CMK (cell line): ENCODE measurements around the gene CACNA1B.

Source experiments
- DNase-seq: peaks from one replicate; pipeline ENCODE4 v3.0.0-alpha.2; 2010; ENCODE audit warnings: low read depth

Gene CACNA1B

DNA sequence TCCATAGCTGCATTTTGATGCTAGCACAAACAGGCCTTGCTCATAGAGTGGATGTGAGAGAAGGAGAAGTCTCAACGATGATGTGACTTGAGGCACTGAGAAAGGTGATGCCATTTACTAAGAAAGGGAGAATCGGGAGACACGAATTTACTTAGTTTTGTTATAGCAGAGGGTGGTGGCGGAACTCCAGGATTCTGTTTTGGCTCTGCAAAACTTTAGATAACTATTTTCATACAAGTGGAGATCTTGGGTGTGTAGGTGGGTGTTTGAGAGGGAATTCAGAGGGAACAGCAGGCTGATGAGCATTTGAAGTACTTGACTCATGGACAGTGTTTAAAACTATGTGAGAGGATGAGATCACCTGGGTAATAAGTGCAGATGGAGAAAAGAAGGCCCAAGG lies 43.2 kb downstream of the CACNA1B start:
- no peak for DNase-seq

DNA sequence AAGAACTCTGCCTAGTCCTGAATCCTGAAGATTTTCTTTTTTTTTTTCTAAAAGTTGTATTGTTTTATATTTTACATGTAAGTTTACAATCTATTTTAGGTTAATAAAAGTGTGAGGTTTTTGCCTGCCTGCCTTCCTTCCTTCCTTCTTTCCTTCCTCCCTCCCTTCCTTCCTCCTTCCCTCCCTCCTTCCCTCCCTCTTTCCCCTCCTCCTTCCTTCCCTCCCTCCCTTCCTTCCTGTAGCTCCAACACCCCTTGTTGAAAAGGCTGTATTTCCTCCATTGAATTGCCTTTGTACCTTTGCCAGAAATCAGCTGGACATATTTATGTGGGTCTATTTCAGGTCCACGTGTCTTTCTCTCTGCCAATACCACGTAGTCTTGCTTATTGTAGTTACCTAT lies 46.6 kb downstream of the CACNA1B start:
- DNase-seq, result no peak

DNA sequence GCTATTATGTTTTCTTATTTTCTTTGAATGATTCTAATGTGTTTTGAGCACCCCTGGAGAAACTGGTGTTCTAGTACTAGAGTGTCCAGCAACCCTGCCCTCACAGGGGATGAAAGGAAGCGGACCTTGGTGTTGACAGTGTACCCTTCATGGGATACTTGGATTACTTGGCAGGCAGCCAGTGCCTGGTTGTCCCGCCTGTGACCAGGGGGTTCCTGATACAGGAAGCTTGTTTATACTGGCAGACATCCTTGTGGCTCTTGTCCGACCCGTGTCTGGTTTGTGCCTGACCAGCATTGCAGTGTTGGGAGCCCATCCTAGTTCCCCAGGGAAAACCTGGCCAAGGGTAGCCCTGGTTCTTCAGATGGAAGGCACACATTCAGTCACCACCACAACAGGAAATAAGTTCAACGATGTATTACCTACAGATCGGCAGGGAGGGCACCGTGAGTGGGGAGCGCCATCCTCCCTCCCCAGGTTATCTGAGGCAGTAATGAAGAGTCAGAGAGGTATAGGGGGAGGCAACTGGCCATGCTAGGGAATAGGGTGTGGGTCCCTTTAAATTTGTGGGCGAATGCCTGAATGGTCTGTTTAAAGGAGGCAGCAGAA lies 47.3 kb downstream of the CACNA1B start:
- DNase-seq, result no peak

DNA sequence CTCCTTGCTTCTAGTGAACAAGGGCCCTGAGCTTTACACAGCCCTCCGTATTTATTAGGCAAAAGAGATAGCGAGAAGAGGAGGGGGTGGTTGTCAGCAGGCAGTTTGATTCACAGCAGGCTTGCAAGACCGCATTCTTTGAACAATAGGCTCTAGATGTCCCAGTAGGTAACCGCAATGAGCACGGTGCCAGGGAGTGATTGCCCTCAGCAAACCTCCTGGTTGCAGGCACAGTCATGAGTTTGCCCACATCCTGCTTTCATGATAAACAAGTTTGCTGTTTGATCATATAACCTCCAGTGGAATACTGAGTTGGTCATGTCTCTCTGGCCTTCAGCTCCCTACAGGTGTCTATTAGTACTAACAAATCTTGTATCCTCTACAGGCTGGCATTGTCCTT lies 66.1 kb downstream of the CACNA1B start:
- no peak for DNase-seq

DNA sequence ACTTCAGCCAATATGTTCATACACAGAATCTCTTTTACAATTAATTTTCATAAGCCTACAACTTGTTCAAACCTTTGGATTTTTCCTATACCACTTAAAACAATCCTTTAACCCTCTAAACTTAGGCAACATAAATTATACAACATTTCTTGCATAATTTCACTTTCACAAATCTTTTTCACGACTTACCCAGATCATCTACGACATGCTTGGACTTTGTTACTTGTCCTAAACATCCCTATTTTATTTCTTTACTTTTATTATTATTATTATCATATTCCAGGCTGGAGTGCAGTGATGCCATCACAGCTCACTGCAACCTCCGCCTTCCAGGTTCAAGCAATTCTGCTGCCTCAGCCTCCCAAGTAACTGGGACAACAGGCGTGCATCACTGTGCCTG lies 68.0 kb downstream of the CACNA1B start:
- DNase-seq, result no peak

DNA sequence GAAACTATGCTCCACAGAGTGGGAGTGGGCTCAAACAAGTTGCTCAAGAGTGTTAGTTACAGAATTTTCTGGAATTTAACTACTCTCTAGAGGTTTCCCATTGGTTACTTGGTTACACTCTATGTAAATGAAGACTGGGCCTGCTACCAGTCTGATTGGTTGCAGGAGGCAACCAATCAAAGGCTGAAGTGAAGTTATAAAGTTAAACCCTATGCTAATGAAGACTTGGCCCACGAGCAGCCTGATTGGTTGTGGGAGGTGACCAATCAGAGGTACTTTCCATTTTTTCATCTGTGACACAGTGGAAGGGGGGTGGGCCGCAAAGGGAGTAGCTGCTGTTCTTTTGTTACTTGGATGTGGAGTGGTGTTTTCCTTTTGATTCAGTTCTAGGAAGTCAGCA lies 69.4 kb downstream of the CACNA1B start:
- DNase-seq, result no peak

DNA sequence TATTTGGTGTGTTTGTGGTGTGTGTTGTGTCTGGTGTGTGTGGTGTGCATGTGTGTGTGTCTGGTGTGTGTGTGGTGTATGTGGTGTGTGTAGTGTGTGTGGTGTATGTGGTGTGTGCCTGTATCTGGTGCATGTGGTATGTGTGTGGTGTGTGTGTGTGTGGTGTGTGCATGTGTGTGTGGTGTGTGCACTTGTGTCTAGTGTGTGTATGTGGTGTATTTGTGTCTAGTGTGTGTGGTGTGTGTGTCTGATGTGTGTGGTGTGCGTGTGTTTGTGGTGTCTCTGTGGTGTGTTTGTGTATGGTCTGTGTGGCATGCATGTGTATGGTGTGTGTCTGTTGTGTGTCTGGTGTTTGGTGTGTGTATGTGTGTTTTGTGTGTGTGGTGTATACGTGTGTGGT lies 71.1 kb downstream of the CACNA1B start:
- DNase-seq, result no peak

DNA sequence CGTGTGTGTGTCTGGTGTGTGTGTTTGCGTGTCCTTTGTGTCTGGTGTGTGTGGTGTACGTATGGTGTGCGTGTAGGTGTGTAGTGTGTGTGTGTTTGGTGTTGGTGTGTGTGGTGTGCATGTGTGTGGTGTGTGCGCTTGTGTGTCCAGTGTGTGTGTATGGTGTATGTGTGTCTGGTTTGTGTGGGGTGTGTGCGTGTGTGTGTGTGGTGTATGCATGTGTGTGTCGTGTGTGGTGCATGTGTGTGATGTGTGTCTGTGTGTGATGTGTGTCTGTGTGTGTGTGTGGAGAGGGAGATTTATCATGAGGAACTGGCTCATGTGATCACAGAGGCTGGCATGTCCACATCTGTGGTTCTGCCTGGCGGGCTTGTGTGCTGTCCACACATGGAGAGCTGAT lies 71.7 kb downstream of the CACNA1B start:
- DNase-seq, result no peak

DNA sequence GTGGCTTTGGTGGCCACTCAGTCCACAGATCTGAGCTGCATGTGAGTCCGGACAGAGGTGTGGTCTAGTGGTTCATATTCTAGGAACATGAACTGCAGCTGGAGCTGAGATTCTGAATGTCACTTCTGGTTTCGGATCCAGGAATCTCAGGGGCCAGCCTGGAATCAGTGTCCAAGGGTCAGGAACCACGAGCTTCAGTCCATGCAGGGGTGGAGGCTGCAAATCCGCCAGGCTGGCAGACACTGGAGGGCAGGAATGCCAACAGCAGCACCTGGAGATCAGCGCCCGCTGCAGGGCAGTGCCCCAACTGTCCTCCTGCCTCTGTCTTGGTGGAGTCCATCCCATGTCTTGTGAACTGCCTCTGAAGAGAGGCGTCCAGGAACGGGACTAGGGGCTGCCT lies 73.5 kb downstream of the CACNA1B start:
- DNase-seq, result no peak

DNA sequence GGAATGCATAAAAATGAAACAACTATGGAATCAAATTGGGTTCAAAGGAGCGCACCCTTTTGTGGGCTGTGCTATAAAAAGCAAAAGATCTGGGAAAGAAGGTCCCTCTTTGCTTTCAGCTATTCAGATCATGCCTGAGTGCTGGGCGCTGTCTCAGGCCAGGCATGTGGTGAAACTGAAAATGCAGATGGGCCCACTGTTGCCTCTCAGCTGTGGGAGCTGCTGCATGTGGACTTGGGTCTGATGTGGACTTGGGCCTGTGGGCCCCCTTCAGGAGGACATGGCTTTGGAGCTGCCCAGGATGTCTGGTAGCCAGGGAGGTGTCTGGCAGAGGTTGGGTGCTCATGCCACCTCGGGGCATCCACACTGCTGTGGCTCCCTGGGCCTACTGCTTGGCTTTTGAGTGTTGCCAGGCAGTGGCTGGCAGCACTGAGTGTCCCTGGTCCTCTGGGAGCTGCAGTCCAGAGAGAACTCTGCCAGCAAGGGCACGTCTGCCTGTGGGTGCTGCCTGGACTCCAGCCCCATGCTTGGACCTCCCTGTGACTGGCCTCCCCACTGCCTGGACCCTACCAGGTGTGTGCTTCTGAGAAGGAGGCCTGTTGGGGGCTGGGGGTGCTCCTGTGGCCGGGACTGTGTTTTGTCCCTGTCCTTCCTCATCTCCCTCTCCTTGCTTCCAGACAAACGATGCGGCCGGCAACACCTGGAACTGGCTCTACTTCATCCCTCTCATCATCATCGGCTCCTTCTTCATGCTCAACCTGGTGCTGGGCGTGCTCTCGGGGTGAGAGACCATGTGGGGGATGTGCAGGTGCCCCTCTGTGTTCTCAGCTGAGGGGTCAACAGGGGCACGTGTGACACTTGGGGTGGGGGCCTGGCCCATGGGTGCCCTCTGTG lies 74.3 kb downstream of the CACNA1B start:
- DNase-seq, result no peak

DNA sequence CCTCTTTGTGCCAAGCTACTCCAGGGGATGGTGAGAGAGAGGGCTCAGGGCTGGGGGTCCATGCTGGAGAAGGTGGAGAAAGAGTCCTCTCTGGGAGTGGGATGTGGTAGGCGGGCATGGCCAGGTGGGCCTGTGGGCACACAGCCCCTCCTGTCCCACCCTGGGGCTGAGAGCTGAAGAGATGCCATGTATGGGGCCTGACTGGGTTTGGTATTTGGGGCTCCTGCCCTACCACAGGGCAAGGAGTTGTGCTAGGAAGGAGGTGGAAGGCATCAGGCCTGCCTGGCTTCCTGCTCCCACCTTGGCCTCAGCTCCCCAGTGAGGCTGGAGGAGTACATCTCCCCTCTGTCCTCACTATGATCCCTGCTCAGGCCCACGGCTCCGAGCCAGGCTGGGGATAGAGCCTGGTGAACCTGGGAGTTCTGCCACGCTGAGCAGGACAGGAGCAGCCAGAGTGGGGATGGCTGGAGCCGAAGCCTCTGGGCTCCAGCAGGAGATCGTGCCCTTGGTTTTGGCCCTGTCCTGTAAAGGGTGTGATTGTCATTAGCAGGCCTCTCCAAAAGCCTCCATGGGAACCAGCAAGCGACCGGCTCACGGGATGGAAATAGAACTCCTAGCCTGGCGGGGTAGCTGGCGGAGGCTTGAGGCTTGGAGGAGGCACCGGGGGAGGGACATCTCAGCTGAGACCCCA lies 75.5 kb downstream of the CACNA1B start:
- no peak for DNase-seq

DNA sequence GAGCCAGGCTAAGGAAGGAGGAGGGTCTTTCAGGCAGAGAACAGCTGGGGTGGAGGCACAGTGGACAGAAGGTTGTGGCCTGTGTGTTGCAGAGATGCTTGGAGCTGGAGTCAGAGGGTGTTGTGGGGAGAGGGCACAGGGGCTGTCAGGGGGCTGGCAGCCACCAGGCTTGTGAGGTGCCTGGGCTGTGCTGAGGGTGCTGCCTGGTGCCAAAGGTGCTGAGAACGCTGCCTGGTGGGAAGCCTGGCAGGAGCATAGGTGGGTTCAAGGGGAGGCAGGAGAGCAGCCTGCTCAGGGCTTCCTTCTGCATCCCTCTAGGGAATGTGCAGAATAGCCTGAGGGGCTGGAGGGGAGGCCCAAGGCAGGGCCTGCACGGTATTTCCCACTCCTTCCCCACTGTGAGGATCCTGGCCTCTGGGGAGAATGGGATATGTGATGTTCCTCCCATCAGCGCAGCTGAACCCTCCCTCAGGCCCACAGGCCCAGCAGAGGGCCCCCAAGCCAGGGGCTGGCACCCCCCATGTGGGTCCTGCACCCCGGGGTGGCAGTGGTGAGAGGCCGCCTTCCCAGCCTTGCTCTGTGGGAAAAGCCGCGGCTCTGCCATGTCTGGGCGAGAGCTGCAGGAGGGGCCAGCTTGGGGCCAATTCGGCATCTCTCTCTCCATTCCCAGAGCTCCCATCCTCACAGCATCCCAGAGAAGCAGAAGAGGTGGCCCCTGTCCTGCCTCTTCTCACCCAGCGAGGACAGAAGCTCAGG lies 76.3 kb downstream of the CACNA1B start:
- no peak for DNase-seq

DNA sequence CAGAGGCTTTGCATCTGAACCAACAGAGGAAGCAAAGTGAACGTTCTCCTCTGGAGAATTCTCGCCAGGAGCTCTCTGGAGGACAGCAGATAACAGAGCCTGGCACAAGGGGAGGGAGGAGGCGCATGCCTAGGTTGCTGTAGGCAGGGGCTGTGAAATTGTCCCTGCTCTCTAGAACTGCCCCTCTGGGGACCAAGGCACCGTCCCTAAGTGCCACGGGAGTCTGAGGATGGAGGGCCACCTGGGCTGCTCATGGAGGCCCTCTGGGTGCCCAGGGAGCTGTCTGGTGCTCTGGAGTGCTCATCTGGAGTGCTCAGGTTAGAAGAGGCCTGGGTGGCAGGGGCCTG lies 77.6 kb downstream of the CACNA1B start:
- no peak for DNase-seq

DNA sequence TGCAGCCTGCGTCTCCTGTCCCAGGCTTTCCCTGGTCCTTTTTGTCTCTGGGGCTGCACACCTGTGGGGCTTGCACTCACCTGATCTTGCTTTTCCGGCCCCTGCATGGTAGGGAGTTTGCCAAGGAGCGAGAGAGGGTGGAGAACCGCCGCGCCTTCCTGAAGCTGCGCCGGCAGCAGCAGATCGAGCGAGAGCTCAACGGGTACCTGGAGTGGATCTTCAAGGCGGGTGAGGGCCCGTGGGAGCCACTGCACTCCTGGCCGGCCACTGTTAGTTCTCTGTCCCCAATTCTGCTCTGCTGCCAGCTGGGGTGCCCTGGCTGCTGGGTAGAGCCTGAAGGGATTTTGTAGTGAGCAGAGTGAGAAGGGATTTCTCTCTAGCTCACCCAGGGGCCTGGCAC lies 78.0 kb downstream of the CACNA1B start:
- no peak for DNase-seq

DNA sequence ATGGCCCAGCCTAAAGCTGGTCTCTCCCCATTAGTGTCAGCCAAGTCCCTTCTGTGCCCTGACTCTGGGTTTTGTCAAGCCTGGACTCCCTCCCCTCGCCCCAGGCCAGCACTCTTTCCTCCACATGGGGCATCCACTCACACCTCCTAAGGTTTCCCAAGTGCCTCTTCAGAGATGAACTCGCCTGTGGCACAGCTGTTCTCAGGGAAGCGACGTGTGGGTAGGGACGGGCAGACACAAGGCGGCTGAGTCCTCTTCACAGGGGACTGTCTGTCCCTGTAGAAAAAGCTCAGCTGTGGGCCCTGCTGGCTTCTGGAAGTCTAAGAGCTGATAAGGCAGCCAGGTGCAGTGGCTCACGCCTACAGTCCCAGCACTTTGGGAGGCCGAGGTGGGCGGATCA lies 78.5 kb downstream of the CACNA1B start:
- DNase-seq, result no peak

DNA sequence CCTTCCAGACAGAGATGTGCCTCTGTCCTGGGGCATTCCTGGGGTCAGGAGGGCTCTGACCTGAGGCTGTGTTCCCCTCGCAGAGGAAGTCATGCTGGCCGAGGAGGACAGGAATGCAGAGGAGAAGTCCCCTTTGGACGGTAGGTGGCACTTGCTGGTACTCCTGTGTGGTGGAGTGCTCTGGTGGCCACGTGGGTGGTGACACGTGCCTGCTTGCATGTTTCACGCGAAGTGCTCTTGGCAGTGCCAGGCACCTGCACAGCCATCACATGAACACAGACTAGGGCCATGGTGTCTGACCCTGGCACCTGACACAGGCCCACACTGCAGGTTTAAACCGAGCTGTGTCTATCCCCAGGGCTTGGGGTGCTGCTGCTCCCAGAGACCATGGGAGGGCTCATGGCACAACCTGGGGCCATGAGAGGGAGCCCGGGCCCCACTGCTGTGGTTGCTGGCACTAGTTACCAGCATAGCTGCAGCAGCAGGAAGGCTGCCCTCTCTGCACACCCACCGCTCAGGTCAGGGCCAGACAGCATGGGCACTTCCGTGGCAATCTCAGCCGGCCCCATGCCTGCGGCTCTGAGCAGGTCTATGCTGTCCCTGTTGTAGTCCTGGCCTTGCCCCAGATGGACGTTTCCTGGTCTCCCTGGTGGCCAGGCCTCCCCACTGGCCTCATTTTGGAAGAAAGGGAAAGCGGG lies 79.3 kb downstream of the CACNA1B start:
- no peak for DNase-seq

DNA sequence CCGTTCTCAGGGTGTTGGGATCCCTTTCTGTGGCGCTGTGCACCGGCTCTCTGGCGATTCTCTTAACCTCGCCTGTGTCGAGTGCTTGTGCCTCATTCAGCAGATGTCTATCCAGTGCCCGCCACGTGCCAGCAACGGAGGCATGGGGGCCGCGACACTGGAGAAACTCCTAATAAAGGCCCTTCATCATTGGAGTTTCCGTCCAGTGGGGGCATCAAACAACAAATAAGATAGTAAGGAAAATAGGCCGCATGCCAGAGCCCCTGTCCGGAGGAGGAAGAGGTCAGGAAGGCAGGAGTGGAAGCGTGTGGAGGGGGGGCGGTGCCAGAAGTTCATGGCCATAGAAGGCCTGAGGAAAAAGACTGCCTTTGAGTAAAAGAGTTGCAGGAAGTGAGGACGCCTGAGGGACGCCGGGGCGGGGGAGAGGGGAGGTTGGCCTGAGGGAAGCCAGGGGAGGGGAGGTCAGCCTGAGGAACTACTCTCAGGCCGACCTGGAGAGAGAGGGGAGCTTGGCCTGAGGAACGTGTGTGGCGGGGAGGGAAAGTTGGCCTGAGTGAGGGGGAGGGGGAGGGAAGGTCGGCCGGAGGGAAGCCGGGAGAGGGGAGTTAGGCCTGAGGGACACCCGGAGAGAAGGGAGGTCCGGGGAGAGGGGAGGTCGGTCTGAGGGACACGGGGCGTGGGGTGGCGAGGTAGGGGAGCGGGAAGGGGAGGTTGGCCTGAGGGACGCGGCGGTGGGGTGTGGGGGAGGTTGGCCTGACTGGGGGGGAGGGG lies 82.2 kb downstream of the CACNA1B start:
- no peak for DNase-seq

DNA sequence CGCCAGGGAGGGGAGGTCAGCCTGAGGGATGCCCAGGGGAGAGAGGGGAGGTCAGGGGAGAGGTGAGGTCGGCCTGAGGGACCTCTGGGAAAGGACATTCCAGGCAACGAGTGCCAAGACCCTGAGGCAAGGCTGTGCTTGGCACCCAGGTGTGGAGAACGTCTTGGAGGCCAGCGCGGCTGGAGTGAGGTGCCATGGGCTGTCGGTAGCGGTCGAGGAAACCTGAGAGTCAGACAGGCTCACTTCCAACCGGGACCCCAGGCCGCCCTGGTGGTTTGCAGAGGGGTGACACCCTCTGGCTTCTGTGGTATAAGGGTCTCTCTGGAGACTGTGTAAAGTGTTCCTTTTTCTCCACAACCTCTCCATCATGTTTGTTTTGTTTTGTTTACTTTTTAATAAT lies 82.9 kb downstream of the CACNA1B start:
- DNase-seq, result no peak

DNA sequence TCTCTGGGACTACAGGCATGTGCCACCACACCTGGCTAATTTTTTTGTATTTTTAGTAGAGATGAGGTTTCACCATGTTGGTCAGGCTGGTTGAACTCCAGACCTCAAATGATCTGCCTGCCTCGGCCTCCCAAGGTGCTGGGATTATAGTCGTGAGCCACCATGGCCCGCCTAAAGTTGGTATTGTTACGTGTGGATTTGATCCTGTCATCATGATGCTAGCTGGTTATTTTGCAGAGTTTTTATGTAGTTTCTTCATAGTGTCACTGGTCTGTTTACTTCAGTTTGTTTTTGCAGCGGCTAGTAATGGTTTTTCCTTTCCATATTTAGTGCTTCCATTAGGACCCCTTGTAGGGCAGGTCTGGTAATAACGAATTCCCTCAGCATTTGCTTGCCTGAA lies 85.9 kb downstream of the CACNA1B start:
- no peak for DNase-seq

DNA sequence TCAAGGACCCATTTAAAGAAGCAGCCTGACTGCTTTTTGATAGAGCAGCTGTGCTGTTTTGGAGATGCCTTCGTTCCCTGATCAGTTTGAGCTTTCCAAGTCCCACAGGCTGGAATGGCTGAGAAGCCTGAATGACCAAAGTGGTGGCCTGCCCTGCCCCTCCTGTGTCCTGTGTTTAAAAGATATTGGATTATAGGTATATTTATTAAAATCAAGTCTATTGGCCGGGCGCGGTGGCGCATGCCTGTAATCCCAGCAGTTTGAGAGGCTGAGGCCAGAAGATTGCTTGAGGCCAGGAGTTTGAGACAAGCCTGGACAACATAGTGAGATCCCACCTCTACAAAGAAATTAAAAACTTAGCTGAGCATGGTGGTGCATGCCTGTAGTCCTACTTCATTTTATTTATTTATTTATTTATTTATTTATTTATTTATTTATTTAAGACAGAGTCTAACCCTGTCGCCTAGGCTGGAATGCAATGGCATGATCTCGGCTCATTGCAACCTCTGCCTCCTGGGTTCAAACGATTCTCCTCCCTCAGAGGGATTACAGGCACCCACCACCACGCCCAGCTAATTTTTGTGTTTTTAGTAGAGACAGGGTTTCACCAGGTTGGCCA lies 87.7 kb downstream of the CACNA1B start:
- no peak for DNase-seq
